Panc1 (cell line): ENCODE measurements around the gene TOM1L1. TPM values are rescaled to one million over a fixed set of nuclear protein-coding genes. Genes with fewer than 3 reads are reported as not detected.

Experiments used
- ATAC-seq: fragments of 200-7000 bp; cut with Tn5 transposase; 2 replicates; pipeline ENCODE4 v1.9.1; 2020; ENCODE audit warnings: mild to moderate bottlenecking, moderate library complexity
- BruUV-seq: library from RNA; stranded (reverse); fragments of 400-500 nt; replicated peaks from 2 replicates; lab custom pipeline; 2021; lab: Mats Ljungman, UMichigan
- CTCF ChIA-PET: fragments of 300-600 bp; sonication (Branson Sonifier 250); formaldehyde crosslinking; loops from one replicate; lab custom pipeline; 2022; ENCODE audit warnings: antibody characterized with exemption; lab: Charles Lee
- POLR2A ChIA-PET: fragments of 300-600 bp; sonication (Branson Sonifier 250); formaldehyde crosslinking; loops from one replicate; lab custom pipeline; 2022; ENCODE audit warnings: antibody characterized with exemption; lab: Charles Lee
- DNase-seq: peaks from one replicate; pipeline ENCODE4 v3.0.0-alpha.2; 2010; ENCODE audit warnings: low read depth, low spot score
- H3K27ac ChIP-seq: 2 replicates; pipeline ENCODE4 v1.5.1; 2011; ENCODE audit warnings: mild to moderate bottlenecking, low read length, inconsistent platforms
- H3K27me3 ChIP-seq: fragments of 200-500 bp; sonication (Bioruptor generic); 2 replicates; pipeline ENCODE4 v1.6.0; 2014; ENCODE audit warnings: low read length, inconsistent platforms; ENCODE audit not compliant: control insufficient read depth, insufficient read depth
- H3K36me3 ChIP-seq: fragments of 200-500 bp; sonication (Bioruptor generic); 2 replicates; pipeline ENCODE4 v1.5.1; 2014; ENCODE audit warnings: inconsistent platforms, mild to moderate bottlenecking, low read length, moderate library complexity; ENCODE audit not compliant: control insufficient read depth, insufficient read depth
- H3K4me1 ChIP-seq: 2 replicates; pipeline ENCODE4 v1.5.1; 2011; ENCODE audit warnings: inconsistent platforms, mild to moderate bottlenecking, low read length, moderate library complexity; ENCODE audit not compliant: control insufficient read depth, insufficient read depth
- H3K4me3 ChIP-seq, 2 experiments: 2 replicates each; pipeline ENCODE4 v1.5.1; 2011 to 2012; ENCODE audit warnings: low read depth in 2 of 2, low read length in 2 of 2, mild to moderate bottlenecking in 2 of 2, inconsistent platforms in 1 of 2, moderate library complexity in 1 of 2
- H3K9me3 ChIP-seq: fragments of 200-500 bp; sonication (Bioruptor generic); 2 replicates; pipeline ENCODE4 v1.5.1; 2014; ENCODE audit warnings: low read depth, mild to moderate bottlenecking, inconsistent platforms, low read length, moderate library complexity; ENCODE audit not compliant: control insufficient read depth, insufficient read depth
- POLR2AphosphoS5 ChIP-seq: IDR thresholded peaks from 2 replicates; pipeline ENCODE4 v1.6.1; 2012; ENCODE audit warnings: mild to moderate bottlenecking, low read depth, low read length, moderate library complexity
- REST ChIP-seq, 2 experiments: IDR thresholded peaks; 2 replicates each; pipeline ENCODE4 v1.6.1; 2011 to 2012; ENCODE audit warnings: low read depth in 2 of 2, control low read depth in 1 of 2, low read length in 1 of 2, mild to moderate bottlenecking in 1 of 2, moderate library complexity in 1 of 2; ENCODE audit not compliant: insufficient read depth in 1 of 2
- SIN3A ChIP-seq: IDR thresholded peaks from 2 replicates; pipeline ENCODE4 v1.6.1; 2012; ENCODE audit warnings: low read depth, mild to moderate bottlenecking, low read length, moderate library complexity, borderline replicate concordance; ENCODE audit not compliant: insufficient read depth
- TCF7L2 ChIP-seq: IDR thresholded peaks from 2 replicates; pipeline ENCODE4 v1.6.1; 2011; ENCODE audit warnings: mild to moderate bottlenecking, low read depth, low read length, inconsistent platforms
- in situ Hi-C: cut with HindIII; loops from 2 replicates; pipeline ENCODE4 v1.10.0; 2016; ENCODE audit warnings: low sequenced_read_pairs, low pct_unique_long_range_greater_than_20kb
- intact Hi-C: fragments of 100-400 bp; cut with micrococcal nuclease; formaldehyde crosslinking; loops from one replicate; pipeline ENCODE4 v1.10.0; 2022; ENCODE audit not compliant: unreplicated experiment
- total RNA-seq: library from RNA; stranded (reverse); gene quantifications from one replicate; pipeline ENCODE4 v1.2.1, GENCODE V29; 2021; ENCODE audit not compliant: unreplicated experiment
- TF ChIP-seq, protein P1 (sequence below): fragments of 450-650 bp; IDR thresholded peaks from 2 replicates; pipeline ENCODE4 v1.5.1; 2017; ENCODE audit warnings: mild to moderate bottlenecking

The TOM1L1 gene
- total RNA-seq, 1 experiment from 2014 or later, result 53.9 TPM

GRCh38 chr17:54919425-54919824 is 18.8 kb downstream of the TOM1L1 start:
- POLR2A ChIA-PET, result no interaction called here
- no peak for DNase-seq

DNA sequence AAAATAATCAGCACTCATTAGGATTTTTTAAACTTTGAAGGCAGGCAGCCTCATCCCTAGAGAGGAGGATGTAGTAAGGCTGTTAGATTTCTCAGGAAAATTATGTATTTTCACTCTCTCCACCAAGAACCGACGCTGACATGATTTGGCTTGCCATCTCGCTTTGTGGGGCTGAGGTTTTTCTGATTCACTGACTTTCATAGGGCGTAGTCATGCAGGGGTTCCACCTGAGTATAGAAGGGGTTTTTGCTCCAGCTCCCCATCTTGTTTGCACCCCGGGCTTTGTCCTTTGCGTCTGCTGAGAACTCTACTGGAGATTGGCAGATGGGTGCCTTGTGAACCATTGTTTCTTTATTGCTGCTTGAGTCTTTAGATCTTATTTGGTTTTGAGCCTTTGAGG is 20.2 kb downstream of the TOM1L1 start:
- ATAC-seq, result no peak
- CTCF ChIA-PET, result no interaction called here
- no TSS peak for BruUV-seq

More at GRCh38 chr17:54919425-54919824, 18.8 kb downstream of the TOM1L1 start:
- Histone ChIP-seq H3K27ac (no peak overlapping the region), H3K4me3 (no peak overlapping the region), H3K27me3 (no peaks in the 10 kb centered on the region), H3K9me3 (peaks cover 16% of the 10 kb centered on the region; the same call in 1 of the 2 replicates), H3K4me1 (no peaks in the 10 kb centered on the region), H3K36me3 (peaks cover 27% of the 10 kb centered on the region)
- in situ Hi-C loops (no loop called here), intact Hi-C loops (no loop called here)
- TF ChIP-seq TCF7L2, result no peak
- TF ChIP-seq, protein P1, sequence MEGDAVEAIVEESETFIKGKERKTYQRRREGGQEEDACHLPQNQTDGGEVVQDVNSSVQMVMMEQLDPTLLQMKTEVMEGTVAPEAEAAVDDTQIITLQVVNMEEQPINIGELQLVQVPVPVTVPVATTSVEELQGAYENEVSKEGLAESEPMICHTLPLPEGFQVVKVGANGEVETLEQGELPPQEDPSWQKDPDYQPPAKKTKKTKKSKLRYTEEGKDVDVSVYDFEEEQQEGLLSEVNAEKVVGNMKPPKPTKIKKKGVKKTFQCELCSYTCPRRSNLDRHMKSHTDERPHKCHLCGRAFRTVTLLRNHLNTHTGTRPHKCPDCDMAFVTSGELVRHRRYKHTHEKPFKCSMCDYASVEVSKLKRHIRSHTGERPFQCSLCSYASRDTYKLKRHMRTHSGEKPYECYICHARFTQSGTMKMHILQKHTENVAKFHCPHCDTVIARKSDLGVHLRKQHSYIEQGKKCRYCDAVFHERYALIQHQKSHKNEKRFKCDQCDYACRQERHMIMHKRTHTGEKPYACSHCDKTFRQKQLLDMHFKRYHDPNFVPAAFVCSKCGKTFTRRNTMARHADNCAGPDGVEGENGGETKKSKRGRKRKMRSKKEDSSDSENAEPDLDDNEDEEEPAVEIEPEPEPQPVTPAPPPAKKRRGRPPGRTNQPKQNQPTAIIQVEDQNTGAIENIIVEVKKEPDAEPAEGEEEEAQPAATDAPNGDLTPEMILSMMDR, result no peak
- no peak for TF ChIP-seq SIN3A
- no peak for TF ChIP-seq REST (IDR thresholded peaks at IDR 0.05; ENCODE audit: insufficient read depth in 1 of 2, low read depth in 2 of 2, low read length in 1 of 2)
- no TSS peak for BruUV-seq
- CTCF ChIA-PET, result no interaction called here
- no peak for ATAC-seq

More for the DNA sequence above, 20.2 kb downstream of the TOM1L1 start:
- intact Hi-C loops (no loop called here), in situ Hi-C loops (no loop called here)
- Histone ChIP-seq H3K27me3 (no peaks in the 10 kb centered on the region), H3K9me3 (peaks cover 10% of the 10 kb centered on the region; the same call in 1 of the 2 replicates), H3K4me1 (no peaks in the 10 kb centered on the region), H3K4me3 (no peak overlapping the region), H3K36me3 (peaks cover 13% of the 10 kb centered on the region), H3K27ac (no peak overlapping the region)
- POLR2A ChIA-PET, result no interaction called here
- no peak for DNase-seq
- TF ChIP-seq SIN3A (no peak), TCF7L2 (no peak), POLR2AphosphoS5 (no peak), REST (IDR thresholded peaks at IDR 0.05; ENCODE audit: insufficient read depth in 1 of 2, low read depth in 2 of 2, low read length in 1 of 2) (no peak)
- TF ChIP-seq, protein P1, result no peak
